ENCODE data around the gene LHFPL6. TPM values are rescaled to one million over a fixed set of nuclear protein-coding genes. Genes with fewer than 3 reads are reported as not detected.

LHFPL6 gene
- polyA plus RNA-seq, 3 donors: 0.14 to 0.59 (median 0.46) TPM

DNA sequence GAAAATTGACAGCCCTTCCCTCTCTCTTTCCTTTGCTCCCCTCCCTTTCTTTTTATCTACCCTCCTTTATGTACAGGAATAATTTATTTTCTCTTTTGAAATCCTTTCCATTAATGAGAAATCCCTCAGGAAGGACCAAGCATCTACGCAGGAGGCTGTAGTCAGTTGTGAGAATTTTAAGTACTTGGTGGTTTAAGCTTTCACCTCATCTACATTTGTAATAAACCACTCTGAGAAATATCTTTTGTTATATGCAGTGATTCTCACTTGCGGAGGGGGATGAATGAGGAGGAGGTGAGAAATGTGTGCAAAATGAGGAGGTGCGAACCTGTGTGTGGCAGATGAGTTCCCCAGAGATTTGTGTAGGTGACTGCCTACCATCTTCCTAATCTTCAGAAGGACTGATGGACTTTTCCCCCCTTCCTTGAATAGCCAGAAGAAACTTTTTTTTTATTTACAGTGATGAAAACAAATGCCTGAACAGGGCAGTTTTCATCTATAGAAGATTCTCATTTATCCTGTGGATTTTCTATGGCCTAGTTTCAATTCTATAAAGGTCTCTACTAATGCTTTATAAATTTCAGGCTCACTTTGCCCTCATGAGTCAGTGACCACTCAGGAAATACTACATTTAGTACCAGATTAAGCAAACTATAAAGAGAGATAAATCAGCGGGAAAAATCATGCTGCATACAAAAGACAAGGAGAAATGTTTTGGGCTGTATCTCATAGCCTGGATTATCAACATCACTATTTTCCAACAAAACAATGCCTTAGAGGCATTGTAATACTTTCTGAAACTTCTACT, 118.3 kb downstream of the LHFPL6 start:
- H3K9ac ChIP-seq (ENCODE audit: insufficient read depth, low read length, poor library complexity, severe bottlenecking): no peak overlapping the region
- DNase-seq: no peak
- no peaks in the 10 kb centered on the region for H3K79me2 ChIP-seq (ENCODE audit: insufficient read depth, low read length)
- H3K27ac ChIP-seq (ENCODE audit: low read depth in 1 of 2, low read length in 2 of 2): no peak overlapping the region
- Mint-ChIP-seq H3K4me1 (no peaks in the 10 kb centered on the region), H3K36me3 (no peaks in the 10 kb centered on the region), H3K4me3 (no peak overlapping the region), H3K27ac (no peak overlapping the region), H3K27me3 (ENCODE audit: low read depth in 3 of 3) (peaks cover 0 to 2% (median 0%) of the 10 kb centered on the region in 3 donors), H3K9me3 (no peaks in the 10 kb centered on the region)
- H3K4me1 ChIP-seq (ENCODE audit: control insufficient read depth in 1 of 2, insufficient read depth in 2 of 2, low read length in 2 of 2): no peaks in the 10 kb centered on the region
- whole genome bisulfite sequencing (ENCODE audit: insufficient coverage): no CpG with 5 or more reads among the region's 4 CpGs
- no peaks in the 10 kb centered on the region for H4K20me1 ChIP-seq (ENCODE audit: insufficient read depth, low read length)
- H2AFZ ChIP-seq (ENCODE audit: insufficient read depth, low read depth, low read length, poor library complexity, severe bottlenecking): no peak overlapping the region
- no peaks in the 10 kb centered on the region for H3K9me3 ChIP-seq (replicated peaks in 1 of 2; ENCODE audit: control insufficient read depth in 1 of 2, insufficient read depth in 1 of 2, low read length in 2 of 2)
- no peak overlapping the region for H3K4me3 ChIP-seq (replicated peaks in 1 of 3; ENCODE audit: low read depth in 2 of 3, low read length in 3 of 3)
- H3K36me3 ChIP-seq (replicated peaks in 1 of 2; ENCODE audit: control insufficient read depth in 1 of 2, insufficient read depth in 2 of 2, low read length in 2 of 2): no peaks in the 10 kb centered on the region
- no peak overlapping the region for H3K4me2 ChIP-seq (replicated peaks; ENCODE audit: extremely low read depth, low read length, poor library complexity, severe bottlenecking)
- H3K27me3 ChIP-seq (ENCODE audit: control insufficient read depth in 2 of 2, insufficient read depth in 2 of 2, low read length in 2 of 2): no peaks in the 10 kb centered on the region
- intact Hi-C loops (cut with micrococcal nuclease): loop anchor here in 1 of 2 donors (10.0 kb wide), 1 partner anchor 110 kb away; no protein-coding TSS in a partner anchor
- TF ChIP-seq, protein P1, sequence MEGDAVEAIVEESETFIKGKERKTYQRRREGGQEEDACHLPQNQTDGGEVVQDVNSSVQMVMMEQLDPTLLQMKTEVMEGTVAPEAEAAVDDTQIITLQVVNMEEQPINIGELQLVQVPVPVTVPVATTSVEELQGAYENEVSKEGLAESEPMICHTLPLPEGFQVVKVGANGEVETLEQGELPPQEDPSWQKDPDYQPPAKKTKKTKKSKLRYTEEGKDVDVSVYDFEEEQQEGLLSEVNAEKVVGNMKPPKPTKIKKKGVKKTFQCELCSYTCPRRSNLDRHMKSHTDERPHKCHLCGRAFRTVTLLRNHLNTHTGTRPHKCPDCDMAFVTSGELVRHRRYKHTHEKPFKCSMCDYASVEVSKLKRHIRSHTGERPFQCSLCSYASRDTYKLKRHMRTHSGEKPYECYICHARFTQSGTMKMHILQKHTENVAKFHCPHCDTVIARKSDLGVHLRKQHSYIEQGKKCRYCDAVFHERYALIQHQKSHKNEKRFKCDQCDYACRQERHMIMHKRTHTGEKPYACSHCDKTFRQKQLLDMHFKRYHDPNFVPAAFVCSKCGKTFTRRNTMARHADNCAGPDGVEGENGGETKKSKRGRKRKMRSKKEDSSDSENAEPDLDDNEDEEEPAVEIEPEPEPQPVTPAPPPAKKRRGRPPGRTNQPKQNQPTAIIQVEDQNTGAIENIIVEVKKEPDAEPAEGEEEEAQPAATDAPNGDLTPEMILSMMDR (IDR thresholded peaks at IDR 0.05): no peak

DNA sequence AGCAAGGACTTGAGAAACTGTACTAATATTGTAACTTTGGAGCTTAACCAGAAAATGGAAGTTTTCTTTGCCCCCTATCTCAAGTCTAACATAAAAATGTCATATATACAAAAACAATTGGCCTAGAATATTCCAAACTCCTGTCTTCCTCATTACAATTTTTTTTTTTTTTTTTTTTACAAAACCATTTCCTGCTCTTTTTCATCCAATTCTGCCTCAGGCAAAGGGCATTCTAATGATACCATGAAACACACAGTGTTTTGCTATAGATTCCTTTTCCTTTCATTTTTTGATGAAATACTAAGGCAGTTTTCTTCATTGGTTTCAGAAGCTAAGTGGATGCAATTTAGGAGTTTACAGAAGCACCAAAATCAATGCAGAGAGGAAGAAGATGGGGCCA, 119.7 kb downstream of the LHFPL6 start:
- no peak for DNase-seq
- H3K9me3 Mint-ChIP-seq: no peaks in the 10 kb centered on the region
- peaks cover 0 to under 1% (median 0%) of the 10 kb centered on the region in 3 donors for H3K27me3 Mint-ChIP-seq (ENCODE audit: low read depth in 3 of 3)
- Histone ChIP-seq H3K27ac (ENCODE audit: low read depth in 1 of 2, low read length in 2 of 2) (no peak overlapping the region), H4K20me1 (ENCODE audit: insufficient read depth, low read length) (no peaks in the 10 kb centered on the region), H3K4me2 (replicated peaks; ENCODE audit: extremely low read depth, low read length, poor library complexity, severe bottlenecking) (no peak overlapping the region), H3K36me3 (replicated peaks in 1 of 2; ENCODE audit: control insufficient read depth in 1 of 2, insufficient read depth in 2 of 2, low read length in 2 of 2) (no peaks in the 10 kb centered on the region), H3K27me3 (ENCODE audit: control insufficient read depth in 2 of 2, insufficient read depth in 2 of 2, low read length in 2 of 2) (no peaks in the 10 kb centered on the region), H3K9me3 (replicated peaks in 1 of 2; ENCODE audit: control insufficient read depth in 1 of 2, insufficient read depth in 1 of 2, low read length in 2 of 2) (no peaks in the 10 kb centered on the region), H3K4me3 (replicated peaks in 1 of 3; ENCODE audit: low read depth in 2 of 3, low read length in 3 of 3) (no peak overlapping the region), H3K79me2 (ENCODE audit: insufficient read depth, low read length) (no peaks in the 10 kb centered on the region), H3K4me1 (ENCODE audit: control insufficient read depth in 1 of 2, insufficient read depth in 2 of 2, low read length in 2 of 2) (no peaks in the 10 kb centered on the region), H3K9ac (ENCODE audit: insufficient read depth, low read length, poor library complexity, severe bottlenecking) (no peak overlapping the region), H2AFZ (ENCODE audit: insufficient read depth, low read depth, low read length, poor library complexity, severe bottlenecking) (no peak overlapping the region)
- H3K4me3 Mint-ChIP-seq: no peak overlapping the region
- intact Hi-C loops (cut with micrococcal nuclease): loop anchor here in 1 of 2 donors (10.0 kb wide), 1 partner anchor 109 kb away; no protein-coding TSS in a partner anchor
- TF ChIP-seq, protein P1 (IDR thresholded peaks at IDR 0.05): no peak
- no peaks in the 10 kb centered on the region for H3K36me3 Mint-ChIP-seq
- no peak overlapping the region for H3K27ac Mint-ChIP-seq
- no peaks in the 10 kb centered on the region for H3K4me1 Mint-ChIP-seq

Data from CD14-positive monocyte (primary cell).